HG02763 (cell line): ENCODE results near the gene NEURL2.
"Not testable (repeated sequence)": the region's sequence is repeated elsewhere in the genome, so short reads cannot be mapped to it uniquely, and the experiment has no call there.

Experiments
- ATAC-seq: cut with Tn5 transposase; IDR thresholded peaks from one replicate; pipeline ENCODE4 v1.9.1; 2021; ENCODE audit warnings: mild to moderate bottlenecking, moderate library complexity; ENCODE audit not compliant: unreplicated experiment

The NEURL2 gene

GRCh38 chr20:45890985-45891983 is at the start of gene NEURL2, which contains the start of gene CTSA:
TSS of gene NEURL2 (minus strand) at chr20:45891208. CDS start at chr20:45890991, 217 bp downstream.
TSS of gene CTSA (plus strand) at chr20:45891335. CDS start at chr20:45891569, 234 bp downstream.
- ATAC-seq, result peak; percentile 76

- no peak for ATAC-seq
Measured at GRCh38 chr20:45940469-45940868, 49.5 kb upstream of the NEURL2 start.

- no peak for ATAC-seq
Measured at GRCh38 chr20:45940053-45940452, 49.0 kb upstream of the NEURL2 start.

GRCh38 chr20:45938727-45939438 is 47.9 kb upstream of the NEURL2 start:
- no peak for ATAC-seq

- ATAC-seq, result no peak
Measured at GRCh38 chr20:45937765-45938164, 46.8 kb upstream of the NEURL2 start.

- no peak for ATAC-seq
Measured at GRCh38 chr20:45935416-45936046, 44.5 kb upstream of the NEURL2 start.

- ATAC-seq, result peak; percentile 76
Measured at GRCh38 chr20:45934586-45935415, 43.8 kb upstream of the NEURL2 start, which contains the start of gene PCIF1. TSS of gene PCIF1 (plus strand) at chr20:45934683. CDS start at chr20:45939000, 4,317 bp downstream.

- peak; percentile 11 for ATAC-seq
Measured at GRCh38 chr20:45934046-45934585, 43.1 kb upstream of the NEURL2 start.

- ATAC-seq, result no peak
Measured at GRCh38 chr20:45933266-45934045, 42.4 kb upstream of the NEURL2 start.

- not testable (repeated sequence) for ATAC-seq
Measured at GRCh38 chr20:45931680-45932079, 40.7 kb upstream of the NEURL2 start.

GRCh38 chr20:45927071-45927878 is 36.3 kb upstream of the NEURL2 start:
- no peak for ATAC-seq

GRCh38 chr20:45926731-45927070 is 35.7 kb upstream of the NEURL2 start:
- ATAC-seq, result no peak

- no peak for ATAC-seq
Measured at GRCh38 chr20:45925821-45926506, 35.0 kb upstream of the NEURL2 start.

GRCh38 chr20:45924391-45925261 is 33.6 kb upstream of the NEURL2 start:
- ATAC-seq, result no peak

GRCh38 chr20:45921337-45922189 is 30.6 kb upstream of the NEURL2 start:
- no peak for ATAC-seq
